Neural cell (in vitro differentiated cells): Measurements from ENCODE around the gene AMDHD2.
"Not testable (repeated sequence)": the region's sequence is repeated elsewhere in the genome, so short reads cannot be mapped to it uniquely, and the experiment has no call there.

Experiments
- EP300 ChIP-seq: fragments of 450-650 bp; conservative IDR thresholded peaks from 2 replicates; pipeline ENCODE4 v1.6.1; 2014; ENCODE audit warnings: antibody characterized with exemption, mild to moderate bottlenecking, moderate library complexity; ENCODE audit not compliant: poor library complexity, severe bottlenecking
- POLR2AphosphoS5 ChIP-seq: IDR thresholded peaks from 2 replicates; pipeline ENCODE4 v1.6.1; 2012
- TAF1 ChIP-seq: IDR thresholded peaks from 2 replicates; pipeline ENCODE4 v1.6.1; 2012; ENCODE audit warnings: low read depth
- TF ChIP-seq, protein P1 (sequence below): fragments of 450-650 bp; IDR thresholded peaks from 2 replicates; pipeline ENCODE4 v1.5.1; 2014; ENCODE audit warnings: antibody characterized with exemption, mild to moderate bottlenecking, moderate library complexity; ENCODE audit not compliant: poor library complexity, severe bottlenecking

DNA sequence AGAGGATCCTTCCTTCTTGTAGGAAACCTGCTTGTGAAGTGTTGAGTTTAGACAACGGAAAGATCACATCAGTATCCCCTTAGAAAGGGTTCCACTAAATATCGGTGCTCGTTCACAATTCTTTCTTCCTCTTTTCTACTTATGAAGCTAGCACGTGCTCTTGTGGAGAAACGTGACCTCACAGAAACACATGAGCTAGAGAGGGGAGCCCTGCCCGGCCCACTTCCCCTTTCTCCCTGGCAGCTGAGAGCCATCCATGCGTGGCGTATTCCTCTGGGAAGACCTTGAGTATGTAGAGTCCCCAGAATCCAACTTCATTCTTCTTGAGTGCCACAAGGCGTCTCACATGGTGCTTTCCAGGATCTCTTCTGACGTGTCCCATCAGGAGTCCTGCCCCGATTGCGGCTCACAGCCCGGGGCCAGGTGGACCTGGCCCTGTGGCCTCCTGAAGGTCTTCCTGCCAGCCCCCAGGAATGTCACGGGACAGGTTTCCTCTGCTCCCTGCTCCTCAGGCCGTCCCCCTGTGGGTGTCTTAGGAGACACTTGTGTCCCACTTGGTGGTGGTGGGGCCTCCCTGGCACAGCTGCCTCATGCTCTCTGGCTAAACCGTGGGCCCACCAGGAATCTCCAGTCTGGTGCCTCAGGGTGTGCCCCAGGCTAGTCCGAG is 40.1 kb downstream of the AMDHD2 start:
- TF ChIP-seq POLR2AphosphoS5, TAF1, EP300: not testable (repeated sequence)
- TF ChIP-seq, protein P1, sequence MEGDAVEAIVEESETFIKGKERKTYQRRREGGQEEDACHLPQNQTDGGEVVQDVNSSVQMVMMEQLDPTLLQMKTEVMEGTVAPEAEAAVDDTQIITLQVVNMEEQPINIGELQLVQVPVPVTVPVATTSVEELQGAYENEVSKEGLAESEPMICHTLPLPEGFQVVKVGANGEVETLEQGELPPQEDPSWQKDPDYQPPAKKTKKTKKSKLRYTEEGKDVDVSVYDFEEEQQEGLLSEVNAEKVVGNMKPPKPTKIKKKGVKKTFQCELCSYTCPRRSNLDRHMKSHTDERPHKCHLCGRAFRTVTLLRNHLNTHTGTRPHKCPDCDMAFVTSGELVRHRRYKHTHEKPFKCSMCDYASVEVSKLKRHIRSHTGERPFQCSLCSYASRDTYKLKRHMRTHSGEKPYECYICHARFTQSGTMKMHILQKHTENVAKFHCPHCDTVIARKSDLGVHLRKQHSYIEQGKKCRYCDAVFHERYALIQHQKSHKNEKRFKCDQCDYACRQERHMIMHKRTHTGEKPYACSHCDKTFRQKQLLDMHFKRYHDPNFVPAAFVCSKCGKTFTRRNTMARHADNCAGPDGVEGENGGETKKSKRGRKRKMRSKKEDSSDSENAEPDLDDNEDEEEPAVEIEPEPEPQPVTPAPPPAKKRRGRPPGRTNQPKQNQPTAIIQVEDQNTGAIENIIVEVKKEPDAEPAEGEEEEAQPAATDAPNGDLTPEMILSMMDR = not testable (repeated sequence)
